WERI-Rb-1 (cell line): ENCODE data around the gene PRSS58.
A peak's percentile ranks its signal among the peaks of the same experiment; 100 is the strongest.

ENCODE experiments used
- DNase-seq: peaks from one replicate; pipeline ENCODE4 v3.0.0-alpha.2; 2020
- H3K27ac ChIP-seq: fragments of 250-450 bp; sonication (Bioruptor Pico); 2 replicates; pipeline ENCODE4 v1.5.1; 2020; ENCODE audit warnings: mild to moderate bottlenecking, moderate library complexity
- H3K27me3 ChIP-seq: fragments of 250-450 bp; sonication (Bioruptor Pico); 2 replicates; pipeline ENCODE4 v1.5.1; 2021; ENCODE audit warnings: mild to moderate bottlenecking, low read depth, moderate library complexity; ENCODE audit not compliant: insufficient read depth, severe bottlenecking
- H3K36me3 ChIP-seq: fragments of 250-450 bp; sonication (Bioruptor Pico); 2 replicates; pipeline ENCODE4 v1.5.1; 2020; ENCODE audit warnings: mild to moderate bottlenecking, moderate library complexity
- H3K4me3 ChIP-seq: 2 replicates; pipeline ENCODE4 v1.5.1; 2011; ENCODE audit warnings: low read depth, mild to moderate bottlenecking, control low read depth, low read length
- H3K9me3 ChIP-seq: fragments of 250-450 bp; sonication (Bioruptor Pico); 2 replicates; pipeline ENCODE4 v1.5.1; 2021; ENCODE audit warnings: mild to moderate bottlenecking, moderate library complexity; ENCODE audit not compliant: severe bottlenecking
- CTCF ChIP-seq: IDR thresholded peaks from 2 replicates; pipeline ENCODE4 v1.5.1; 2011; ENCODE audit warnings: low read depth, mild to moderate bottlenecking, control low read depth, inconsistent platforms, low read length

The PRSS58 gene, protein sequence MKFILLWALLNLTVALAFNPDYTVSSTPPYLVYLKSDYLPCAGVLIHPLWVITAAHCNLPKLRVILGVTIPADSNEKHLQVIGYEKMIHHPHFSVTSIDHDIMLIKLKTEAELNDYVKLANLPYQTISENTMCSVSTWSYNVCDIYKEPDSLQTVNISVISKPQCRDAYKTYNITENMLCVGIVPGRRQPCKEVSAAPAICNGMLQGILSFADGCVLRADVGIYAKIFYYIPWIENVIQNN

GRCh38 chr7:142257958-142258357 lies at the start of gene PRSS58:
Gene PRSS58, minus strand, starts transcription at chr7:142258058. Its CDS starts 351 bp downstream, at chr7:142257707.
- Histone ChIP-seq H3K27me3 (no peaks in the 10 kb centered on the region), H3K9me3 (peaks cover 3% of the 10 kb centered on the region), H3K4me3 (no peak within 1 kb of the TSS), H3K36me3 (no peaks in the 10 kb centered on the region), H3K27ac (no peak within 1 kb of the TSS)
- DNase-seq = no peak
- no peak for TF ChIP-seq CTCF

DNA sequence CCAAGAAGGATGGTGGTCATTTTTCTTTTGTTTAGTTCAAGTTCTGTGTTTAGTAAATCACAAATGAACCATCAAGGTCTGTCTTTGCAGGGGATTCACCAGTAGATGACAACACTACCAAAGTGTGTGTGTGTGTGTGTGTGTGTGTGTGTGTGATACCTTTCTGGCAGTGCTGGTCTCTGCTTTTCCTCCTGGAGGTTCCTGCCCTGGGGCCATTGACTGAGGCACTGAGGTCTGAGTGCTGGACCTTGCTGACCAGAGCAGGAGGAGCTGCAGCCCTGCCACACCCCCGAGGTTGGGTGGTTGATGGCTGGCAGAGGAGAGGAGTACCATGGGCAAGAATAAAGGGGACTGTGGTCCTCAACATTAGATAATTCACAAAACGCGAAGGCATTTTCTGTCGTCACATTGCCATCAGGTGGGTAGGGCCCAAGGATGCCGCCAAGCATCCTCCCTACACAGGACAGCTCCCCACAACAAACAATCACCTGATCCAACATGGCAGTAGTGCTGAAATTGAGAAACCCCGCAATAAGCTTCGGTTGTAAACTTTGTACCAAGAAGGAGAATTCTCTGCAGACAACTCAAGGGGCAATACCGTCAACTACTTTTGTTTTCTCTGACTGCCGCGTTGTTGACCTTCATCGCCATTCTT lies 49.5 kb upstream of the PRSS58 start:
- Histone ChIP-seq H3K4me3 (no peak overlapping the region), H3K27me3 (no peaks in the 10 kb centered on the region), H3K36me3 (no peaks in the 10 kb centered on the region), H3K27ac (no peak overlapping the region), H3K9me3 (no peaks in the 10 kb centered on the region)
- DNase-seq = no peak
- TF ChIP-seq CTCF = no peak

GRCh38 chr7:142303650-142304049 lies 45.8 kb upstream of the PRSS58 start:
- peak; percentile 58 for DNase-seq
- Histone ChIP-seq H3K36me3 (no peaks in the 10 kb centered on the region), H3K27ac (no peak overlapping the region), H3K9me3 (no peaks in the 10 kb centered on the region), H3K27me3 (no peaks in the 10 kb centered on the region), H3K4me3 (no peak overlapping the region)
- TF ChIP-seq CTCF = peak; percentile 59

DNA sequence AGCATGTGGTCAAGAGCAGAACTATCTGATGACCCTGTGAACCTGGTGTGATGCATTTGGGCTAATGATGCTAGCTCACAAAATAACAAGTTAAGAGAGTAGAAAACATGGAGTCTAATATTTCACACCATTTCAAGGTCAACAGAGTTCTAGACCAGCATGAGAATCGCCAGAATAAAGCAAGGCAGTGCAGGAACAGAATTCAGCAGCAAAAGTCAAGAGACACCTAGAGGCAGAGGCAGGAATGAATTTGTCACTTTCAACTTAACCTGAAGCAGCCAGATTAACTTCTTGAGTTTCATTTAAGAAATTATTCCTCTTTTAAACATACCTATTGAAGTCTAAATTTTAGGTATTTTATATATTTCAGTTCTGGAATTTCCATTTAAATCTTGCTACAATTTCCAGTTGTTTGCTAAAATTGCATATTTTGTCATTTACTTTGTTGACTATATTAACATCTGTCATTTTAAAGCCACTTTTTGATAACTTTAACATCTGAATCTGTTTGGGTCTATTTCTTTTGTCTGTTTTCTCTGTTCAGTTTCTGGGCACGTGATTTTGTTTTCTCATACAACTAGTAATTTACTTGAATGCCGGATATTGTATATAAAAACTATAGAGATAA lies 44.2 kb upstream of the PRSS58 start:
- Histone ChIP-seq H3K36me3 (no peaks in the 10 kb centered on the region), H3K4me3 (no peak overlapping the region), H3K9me3 (no peaks in the 10 kb centered on the region), H3K27me3 (no peaks in the 10 kb centered on the region), H3K27ac (0 out of 2 replicates have a peak overlapping the region, but pooled peaks have one; percentile 3)
- peak; percentile 68 for TF ChIP-seq CTCF
- peak; percentile 38 for DNase-seq

DNA sequence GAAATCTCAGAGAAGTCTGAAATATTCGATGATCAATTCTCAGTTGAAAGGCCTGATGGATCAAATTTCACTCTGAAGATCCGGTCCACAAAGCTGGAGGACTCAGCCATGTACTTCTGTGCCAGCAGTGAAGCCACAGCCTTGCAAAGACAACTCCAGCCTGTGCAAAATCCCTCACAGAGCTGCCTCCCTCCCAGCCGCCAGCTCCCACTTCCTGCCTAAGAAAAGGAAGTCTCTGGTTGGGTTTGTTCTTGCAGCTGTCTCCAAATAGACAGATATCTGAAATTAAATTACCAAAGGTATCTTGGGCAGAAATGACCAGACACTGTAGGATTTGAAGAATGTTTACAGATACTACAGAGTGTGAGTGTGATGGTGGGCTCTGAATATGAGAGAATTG lies 43.4 kb upstream of the PRSS58 start:
- Histone ChIP-seq H3K9me3 (no peaks in the 10 kb centered on the region), H3K4me3 (no peak overlapping the region), H3K27me3 (no peaks in the 10 kb centered on the region), H3K36me3 (no peaks in the 10 kb centered on the region), H3K27ac (0 out of 2 replicates have a peak overlapping the region, but pooled peaks have one; percentile 3)
- no peak for TF ChIP-seq CTCF
- no peak for DNase-seq
